PC-9 (cell line): ENCODE results near the gene LMX1A. TPM values are rescaled to one million over a fixed set of nuclear protein-coding genes. Genes with fewer than 3 reads are reported as not detected.

Experiments used
- BruUV-seq: library from RNA; stranded (reverse); fragments of 400-500 nt; replicated peaks from 2 replicates; lab custom pipeline; 2021; lab: Mats Ljungman, UMichigan
- CTCF ChIA-PET: fragments of 300-600 bp; sonication (Branson Sonifier 250); formaldehyde crosslinking; loops from one replicate; lab custom pipeline; 2022; ENCODE audit warnings: antibody characterized with exemption; lab: Charles Lee
- POLR2A ChIA-PET: fragments of 300-600 bp; sonication (Branson Sonifier 250); formaldehyde crosslinking; loops from one replicate; lab custom pipeline; 2022; ENCODE audit warnings: antibody characterized with exemption; ENCODE audit not compliant: unreplicated experiment; lab: Charles Lee
- DNase-seq, 2 experiments: peaks; one replicate each; pipeline versions ENCODE4 v3.0.0 to v3.0.0-alpha.2; 2015 to 2022; ENCODE audit warnings: mixed read lengths in 1 of 2
- H2AFZ ChIP-seq: fragments of 200-600 bp; sonication (generic); 2 replicates; pipeline ENCODE4 v1.8.1; 2017; ENCODE audit warnings: antibody characterized with exemption
- H3F3A ChIP-seq: fragments of 200-600 bp; sonication (generic); 2 replicates; pipeline ENCODE4 v1.8.1; 2017; ENCODE audit warnings: antibody characterized with exemption, mild to moderate bottlenecking, low read depth; ENCODE audit not compliant: insufficient read depth
- H3K27ac ChIP-seq: fragments of 200-600 bp; sonication (generic); 2 replicates; pipeline ENCODE4 v1.6.1; 2016; ENCODE audit warnings: mixed run types
- H3K27me3 ChIP-seq: fragments of 200-600 bp; sonication (generic); 2 replicates; pipeline ENCODE4 v1.6.1; 2016; ENCODE audit warnings: low read depth, mixed run types; ENCODE audit not compliant: insufficient read depth
- H3K36me3 ChIP-seq: fragments of 200-600 bp; sonication (generic); 2 replicates; pipeline ENCODE4 v1.6.1; 2016; ENCODE audit warnings: low read depth, mixed run types
- H3K4me1 ChIP-seq: fragments of 200-600 bp; sonication (generic); replicated peaks from 2 replicates; pipeline ENCODE4 v1.6.1; 2016; ENCODE audit warnings: mixed run types; ENCODE audit not compliant: insufficient read depth
- H3K4me2 ChIP-seq: fragments of 200-600 bp; sonication (generic); 2 replicates; pipeline ENCODE4 v1.6.1; 2017; ENCODE audit warnings: mixed run types
- H3K4me3 ChIP-seq: fragments of 200-600 bp; sonication (generic); 2 replicates; pipeline ENCODE4 v1.6.1; 2016; ENCODE audit warnings: mixed run types
- H3K79me2 ChIP-seq: fragments of 200-600 bp; sonication (generic); 2 replicates; pipeline ENCODE4 v1.6.1; 2017; ENCODE audit warnings: low read depth, mixed run types
- H3K9me2 ChIP-seq: fragments of 200-600 bp; sonication (generic); 2 replicates; pipeline ENCODE4 v1.8.1; 2017; ENCODE audit warnings: mild to moderate bottlenecking; ENCODE audit not compliant: insufficient read depth
- H3K9me3 ChIP-seq: fragments of 200-600 bp; sonication (generic); 2 replicates; pipeline ENCODE4 v1.8.1; 2016; ENCODE audit warnings: low read depth; ENCODE audit not compliant: insufficient read depth
- H4K20me1 ChIP-seq: fragments of 200-600 bp; sonication (generic); 2 replicates; pipeline ENCODE4 v1.8.1; 2017; ENCODE audit not compliant: insufficient read depth
- CTCF ChIP-seq: fragments of 200-600 bp; sonication (generic); conservative IDR thresholded peaks from 2 replicates; pipeline ENCODE4 v1.6.1; 2017; ENCODE audit warnings: mixed run types, antibody characterized with exemption, mild to moderate bottlenecking, moderate library complexity
- EZH2 ChIP-seq: fragments of 200-600 bp; sonication (generic); IDR thresholded peaks from 2 replicates; pipeline ENCODE4 v1.8.0; 2017; ENCODE audit warnings: antibody characterized with exemption, low read depth
- intact Hi-C: fragments of 100-400 bp; cut with micrococcal nuclease; formaldehyde crosslinking; loops from one replicate; pipeline ENCODE4 v1.10.0; 2022; ENCODE audit not compliant: unreplicated experiment
- total RNA-seq: library from RNA; stranded (reverse); gene quantifications from 2 replicates; pipeline ENCODE4 v1.2.3, GENCODE V29; 2021

Gene LMX1A
- total RNA-seq, 1 experiment from 2014 or later, result not detected

- Histone ChIP-seq H2AFZ (no peak overlapping the region), H3F3A (no peaks in the 10 kb centered on the region), H3K9me2 (no peaks in the 10 kb centered on the region), H3K36me3 (no peaks in the 10 kb centered on the region), H3K4me2 (no peak overlapping the region), H3K27ac (no peak overlapping the region), H3K4me3 (no peak overlapping the region), H3K27me3 (no peaks in the 10 kb centered on the region), H4K20me1 (no peaks in the 10 kb centered on the region), H3K9me3 (no peaks in the 10 kb centered on the region; the same call in 1 of the 2 replicates), H3K4me1 (no peaks in the 10 kb centered on the region), H3K79me2 (no peaks in the 10 kb centered on the region)
- no peak for DNase-seq
- CTCF ChIA-PET, result interaction anchor here (1.5 kb wide), 1 partner anchor 9 kb away, joined by 3 read pairs; no protein-coding TSS in a partner anchor
- intact Hi-C loops, result no loop called here
- POLR2A ChIA-PET, result no interaction called here
- TF ChIP-seq EZH2 (no peak), CTCF (no peak)
- BruUV-seq, result no TSS peak
Observed at GRCh38 chr1:165152109-165152508, 204.4 kb downstream of the LMX1A start.

Other genes starting within 250 kb of the LMX1A start
- gene RXRG, start 88.4 kb upstream of the LMX1A start, total RNA-seq, result not detected in 2 replicates
- gene LRRC52, start 187.3 kb upstream of the LMX1A start, total RNA-seq, result not detected in 2 replicates